GM23338 (cell line): Measurements from ENCODE around the gene SLC35A1. TPM values are rescaled to one million over a fixed set of nuclear protein-coding genes. Genes with fewer than 3 reads are reported as not detected.

Source experiments
- ATAC-seq: fragments of 200-7000 bp; cut with Tn5 transposase; 3 replicates; pipeline ENCODE4 v1.9.1; 2020
- DNase-seq: peaks from one replicate; pipeline ENCODE4 v3.0.0-alpha.2; 2015; ENCODE audit warnings: low spot score
- H2AFZ ChIP-seq: fragments of 200-600 bp; sonication (generic); 2 replicates; pipeline ENCODE4 v1.8.0; 2016; ENCODE audit warnings: antibody characterized with exemption, mild to moderate bottlenecking, moderate library complexity
- H3F3A ChIP-seq: fragments of 200-600 bp; sonication (generic); replicated peaks from 2 replicates; pipeline ENCODE4 v1.8.0; 2017; ENCODE audit warnings: antibody characterized with exemption, mixed run types, low read depth
- H3K27ac ChIP-seq: fragments of 200-600 bp; sonication (generic); 2 replicates; pipeline ENCODE4 v1.6.1; 2016; ENCODE audit warnings: low read depth
- H3K27me3 ChIP-seq: fragments of 200-600 bp; sonication (generic); 2 replicates; pipeline ENCODE4 v1.8.0; 2016; ENCODE audit warnings: mild to moderate bottlenecking, mixed run types, moderate library complexity; ENCODE audit not compliant: insufficient read depth
- H3K36me3 ChIP-seq: fragments of 200-600 bp; sonication (generic); 2 replicates; pipeline ENCODE4 v1.8.0; 2016; ENCODE audit warnings: mild to moderate bottlenecking; ENCODE audit not compliant: insufficient read depth
- H3K4me1 ChIP-seq: fragments of 200-600 bp; sonication (generic); 2 replicates; pipeline ENCODE4 v1.8.0; 2016; ENCODE audit warnings: mild to moderate bottlenecking, moderate library complexity; ENCODE audit not compliant: insufficient read depth
- H3K4me2 ChIP-seq: fragments of 200-600 bp; sonication (generic); 2 replicates; pipeline ENCODE4 v1.7.1; 2017; ENCODE audit warnings: mixed run types
- H3K4me3 ChIP-seq: fragments of 200-600 bp; sonication (generic); 2 replicates; pipeline ENCODE4 v1.6.1; 2016; ENCODE audit warnings: mixed run types
- H3K79me2 ChIP-seq: fragments of 200-600 bp; sonication (generic); replicated peaks from 2 replicates; pipeline ENCODE4 v1.8.0; 2017; ENCODE audit warnings: mild to moderate bottlenecking; ENCODE audit not compliant: insufficient read depth
- H3K9me2 ChIP-seq: fragments of 200-600 bp; sonication (generic); 2 replicates; pipeline ENCODE4 v1.8.0; 2017; ENCODE audit not compliant: insufficient read depth
- H4K20me1 ChIP-seq: fragments of 200-600 bp; sonication (generic); replicated peaks from 2 replicates; pipeline ENCODE4 v1.8.0; 2017; ENCODE audit warnings: mild to moderate bottlenecking; ENCODE audit not compliant: insufficient read depth
- H3K27ac Mint-ChIP-seq: 2 replicates; pipeline ENCODE4 v1.8.0; 2020; ENCODE audit warnings: inconsistent platforms, mild to moderate bottlenecking, moderate library complexity, mixed read lengths
- H3K27me3 Mint-ChIP-seq: 3 replicates; pipeline ENCODE4 v1.8.0; 2022; ENCODE audit warnings: low read depth, mild to moderate bottlenecking, moderate library complexity, mixed read lengths, inconsistent platforms; ENCODE audit not compliant: insufficient read depth, poor library complexity
- H3K36me3 Mint-ChIP-seq: 3 replicates; pipeline ENCODE4 v1.8.0; 2021; ENCODE audit warnings: low read depth, mild to moderate bottlenecking, inconsistent platforms, moderate library complexity, mixed read lengths
- H3K4me1 Mint-ChIP-seq: 3 replicates; pipeline ENCODE4 v1.8.0; 2020; ENCODE audit warnings: mild to moderate bottlenecking, inconsistent platforms, mixed read lengths
- H3K4me3 Mint-ChIP-seq: 3 replicates; pipeline ENCODE4 v1.8.0; 2021; ENCODE audit warnings: moderate library complexity, mild to moderate bottlenecking, inconsistent platforms, mixed read lengths
- H3K9me3 Mint-ChIP-seq: 3 replicates; pipeline ENCODE4 v1.8.0; 2020; ENCODE audit warnings: moderate library complexity, mild to moderate bottlenecking, inconsistent platforms, mixed read lengths
- EZH2 ChIP-seq: fragments of 200-600 bp; sonication (generic); IDR thresholded peaks from one replicate; pipeline ENCODE4 v1.8.0; 2017; ENCODE audit warnings: antibody characterized with exemption, mild to moderate bottlenecking, low read depth; ENCODE audit not compliant: unreplicated experiment
- EZH2phosphoT487 ChIP-seq: fragments of 200-600 bp; sonication (generic); IDR thresholded peaks from one replicate; pipeline ENCODE4 v1.8.1; 2018; ENCODE audit warnings: antibody characterized with exemption; ENCODE audit not compliant: unreplicated experiment
- POLR2AphosphoS5 ChIP-seq: IDR thresholded peaks from 2 replicates; pipeline ENCODE4 v1.6.1; 2016; ENCODE audit warnings: antibody characterized with exemption, low read depth
- REST ChIP-seq: IDR thresholded peaks from one replicate; pipeline ENCODE4 v1.6.1; 2018; ENCODE audit warnings: antibody characterized with exemption; ENCODE audit not compliant: unreplicated experiment
- ZNF462 ChIP-seq: fragments of 250-450 bp; sonication (Bioruptor Pico); IDR thresholded peaks from 2 replicates; pipeline ENCODE4 v1.5.0; 2020; ENCODE audit warnings: mild to moderate bottlenecking, moderate library complexity
- polyA plus RNA-seq: library from polyadenylated mRNA; unstranded; fragments of >200 nt; fragmentation: Nextera tagmentation; extraction: Ambion mirVana; gene quantifications from 2 replicates; pipeline ENCODE4 v1.2.1, GENCODE V29; 2016
- total RNA-seq: library from RNA; depleted of rRNA; stranded (reverse); fragments of >200 nt; shearing (Covaris generic); gene quantifications from 2 replicates; pipeline ENCODE4 v1.2.3, GENCODE V29; 2014

Gene SLC35A1
- total and polyA plus RNA-seq, 2 experiments from 2014 or later: 11.1 to 15.1 TPM

- TF ChIP-seq ZNF462 (CRISPR knock-in tag): no peak
Observed at GRCh38 chr6:87543696-87544473, 71.1 kb downstream of the SLC35A1 start (continued).

GRCh38 chr6:87544474-87544735, 71.6 kb downstream of the SLC35A1 start:
- H3K4me1 Mint-ChIP-seq: no peaks in the 10 kb centered on the region
- H3K4me3 ChIP-seq: no peak overlapping the region
- no peaks in the 10 kb centered on the region; the same call in 1 of the 2 replicates for H4K20me1 ChIP-seq
- peaks cover 18% of the 10 kb centered on the region for H3K9me3 Mint-ChIP-seq
- H3K4me1 ChIP-seq: no peaks in the 10 kb centered on the region
- H3K27me3 Mint-ChIP-seq: peaks cover 2% of the 10 kb centered on the region
- H3F3A ChIP-seq: no peaks in the 10 kb centered on the region
- no peak overlapping the region for H3K4me2 ChIP-seq
- no peak overlapping the region for H3K27ac ChIP-seq
- H3K36me3 ChIP-seq: peaks cover 29% of the 10 kb centered on the region
- ATAC-seq (no peak), DNase-seq (no peak)
- H3K27ac Mint-ChIP-seq: no peak overlapping the region
- H2AFZ ChIP-seq: no peak overlapping the region
- no peaks in the 10 kb centered on the region for H3K9me2 ChIP-seq
- no peak overlapping the region for H3K4me3 Mint-ChIP-seq
- H3K36me3 Mint-ChIP-seq: peaks cover 53% of the 10 kb centered on the region
- H3K79me2 ChIP-seq: no peaks in the 10 kb centered on the region
- H3K27me3 ChIP-seq: no peaks in the 10 kb centered on the region
- TF ChIP-seq EZH2 (no peak), REST (no peak), ZNF462 (CRISPR knock-in tag) (no peak), EZH2phosphoT487 (no peak), POLR2AphosphoS5 (no peak)
